Measurements from ENCODE around the gene DLGAP1.

DLGAP1 gene

GRCh38 chr18:3448838-3449511 is 1006.1 kb downstream of the DLGAP1 start (continued):
- TF ChIP-seq, protein P1, sequence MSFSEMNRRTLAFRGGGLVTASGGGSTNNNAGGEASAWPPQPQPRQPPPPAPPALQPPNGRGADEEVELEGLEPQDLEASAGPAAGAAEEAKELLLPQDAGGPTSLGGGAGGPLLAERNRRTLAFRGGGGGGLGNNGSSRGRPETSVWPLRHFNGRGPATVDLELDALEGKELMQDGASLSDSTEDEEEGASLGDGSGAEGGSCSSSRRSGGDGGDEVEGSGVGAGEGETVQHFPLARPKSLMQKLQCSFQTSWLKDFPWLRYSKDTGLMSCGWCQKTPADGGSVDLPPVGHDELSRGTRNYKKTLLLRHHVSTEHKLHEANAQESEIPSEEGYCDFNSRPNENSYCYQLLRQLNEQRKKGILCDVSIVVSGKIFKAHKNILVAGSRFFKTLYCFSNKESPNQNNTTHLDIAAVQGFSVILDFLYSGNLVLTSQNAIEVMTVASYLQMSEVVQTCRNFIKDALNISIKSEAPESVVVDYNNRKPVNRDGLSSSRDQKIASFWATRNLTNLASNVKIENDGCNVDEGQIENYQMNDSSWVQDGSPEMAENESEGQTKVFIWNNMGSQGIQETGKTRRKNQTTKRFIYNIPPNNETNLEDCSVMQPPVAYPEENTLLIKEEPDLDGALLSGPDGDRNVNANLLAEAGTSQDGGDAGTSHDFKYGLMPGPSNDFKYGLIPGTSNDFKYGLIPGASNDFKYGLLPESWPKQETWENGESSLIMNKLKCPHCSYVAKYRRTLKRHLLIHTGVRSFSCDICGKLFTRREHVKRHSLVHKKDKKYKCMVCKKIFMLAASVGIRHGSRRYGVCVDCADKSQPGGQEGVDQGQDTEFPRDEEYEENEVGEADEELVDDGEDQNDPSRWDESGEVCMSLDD (tag by site-specific recombination; IDR thresholded peaks at IDR 0.05): peak; percentile 74
- TF ChIP-seq ZSCAN16 (tag by site-specific recombination; IDR thresholded peaks at IDR 0.05) (no peak), ZNF670 (tag by site-specific recombination; IDR thresholded peaks at IDR 0.05; ENCODE audit: low read depth) (no peak), SCRT2 (tag by site-specific recombination; IDR thresholded peaks at IDR 0.05) (no peak), ZNF692 (tag by site-specific recombination; IDR thresholded peaks at IDR 0.05) (peak; percentile 58), TRIM28 (IDR thresholded peaks at IDR 0.05; ENCODE audit: borderline replicate concordance, low read length) (no peak), ZNF112 (tag by site-specific recombination; IDR thresholded peaks at IDR 0.05) (no peak), ZNF398 (tag by site-specific recombination; IDR thresholded peaks at IDR 0.05) (peak; percentile 25; the same call in 1 of the 2 replicates), ZNF423 (tag by site-specific recombination; IDR thresholded peaks at IDR 0.05) (no peak), KLF16 (tag by site-specific recombination; IDR thresholded peaks at IDR 0.05) (no peak), YY1 (tag by site-specific recombination; IDR thresholded peaks at IDR 0.05) (no peak), ZNF248 (tag by site-specific recombination; IDR thresholded peaks at IDR 0.05) (no peak), ZNF202 (tag by site-specific recombination; IDR thresholded peaks at IDR 0.05; ENCODE audit: borderline replicate concordance) (no peak), ZIC2 (tag by site-specific recombination; IDR thresholded peaks at IDR 0.05) (no peak), ZNF843 (tag by site-specific recombination; IDR thresholded peaks at IDR 0.05) (no peak), ZNF768 (tag by site-specific recombination; IDR thresholded peaks at IDR 0.05) (no peak), KLF9 (tag by site-specific recombination; IDR thresholded peaks at IDR 0.05; ENCODE audit: low read depth) (no peak), ZNF629 (tag by site-specific recombination; IDR thresholded peaks at IDR 0.05) (no peak), KLF7 (tag by site-specific recombination; IDR thresholded peaks at IDR 0.05; ENCODE audit: borderline replicate concordance) (no peak), ZNF677 (tag by site-specific recombination; IDR thresholded peaks at IDR 0.05) (no peak), OSR2 (tag by site-specific recombination; IDR thresholded peaks at IDR 0.05) (no peak), ZNF23 (tag by site-specific recombination; IDR thresholded peaks at IDR 0.05; ENCODE audit: borderline replicate concordance) (no peak), ZNF626 (tag by site-specific recombination; IDR thresholded peaks at IDR 0.05) (no peak), SP2 (tag by site-specific recombination; IDR thresholded peaks at IDR 0.05) (peak; percentile 44), ZNF24 (tag by site-specific recombination; IDR thresholded peaks at IDR 0.05) (no peak), RBAK (tag by site-specific recombination; IDR thresholded peaks at IDR 0.05) (no peak), ZNF350 (tag by site-specific recombination; IDR thresholded peaks at IDR 0.05) (no peak), ZNF837 (tag by site-specific recombination; IDR thresholded peaks at IDR 0.05) (no peak), ZNF426 (tag by site-specific recombination; IDR thresholded peaks at IDR 0.05) (no peak), ZNF366 (tag by site-specific recombination; conservative IDR thresholded peaks at IDR 0.05) (no peak), ZNF747 (tag by site-specific recombination; IDR thresholded peaks at IDR 0.05) (no peak), ZSCAN30 (tag by site-specific recombination; IDR thresholded peaks at IDR 0.05) (peak; percentile 61)
- TF ChIP-seq, protein P2, sequence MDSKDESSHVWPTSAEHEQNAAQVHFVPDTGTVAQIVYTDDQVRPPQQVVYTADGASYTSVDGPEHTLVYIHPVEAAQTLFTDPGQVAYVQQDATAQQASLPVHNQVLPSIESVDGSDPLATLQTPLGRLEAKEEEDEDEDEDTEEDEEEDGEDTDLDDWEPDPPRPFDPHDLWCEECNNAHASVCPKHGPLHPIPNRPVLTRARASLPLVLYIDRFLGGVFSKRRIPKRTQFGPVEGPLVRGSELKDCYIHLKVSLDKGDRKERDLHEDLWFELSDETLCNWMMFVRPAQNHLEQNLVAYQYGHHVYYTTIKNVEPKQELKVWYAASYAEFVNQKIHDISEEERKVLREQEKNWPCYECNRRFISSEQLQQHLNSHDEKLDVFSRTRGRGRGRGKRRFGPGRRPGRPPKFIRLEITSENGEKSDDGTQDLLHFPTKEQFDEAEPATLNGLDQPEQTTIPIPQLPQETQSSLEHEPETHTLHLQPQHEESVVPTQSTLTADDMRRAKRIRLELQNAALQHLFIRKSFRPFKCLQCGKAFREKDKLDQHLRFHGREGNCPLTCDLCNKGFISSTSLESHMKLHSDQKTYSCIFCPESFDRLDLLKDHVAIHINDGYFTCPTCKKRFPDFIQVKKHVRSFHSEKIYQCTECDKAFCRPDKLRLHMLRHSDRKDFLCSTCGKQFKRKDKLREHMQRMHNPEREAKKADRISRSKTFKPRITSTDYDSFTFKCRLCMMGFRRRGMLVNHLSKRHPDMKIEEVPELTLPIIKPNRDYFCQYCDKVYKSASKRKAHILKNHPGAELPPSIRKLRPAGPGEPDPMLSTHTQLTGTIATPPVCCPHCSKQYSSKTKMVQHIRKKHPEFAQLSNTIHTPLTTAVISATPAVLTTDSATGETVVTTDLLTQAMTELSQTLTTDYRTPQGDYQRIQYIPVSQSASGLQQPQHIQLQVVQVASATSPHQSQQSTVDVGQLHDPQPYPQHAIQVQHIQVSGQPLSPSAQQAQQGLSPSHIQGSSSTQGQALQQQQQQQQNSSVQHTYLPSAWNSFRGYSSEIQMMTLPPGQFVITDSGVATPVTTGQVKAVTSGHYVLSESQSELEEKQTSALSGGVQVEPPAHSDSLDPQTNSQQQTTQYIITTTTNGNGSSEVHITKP (tag by site-specific recombination; IDR thresholded peaks at IDR 0.05): peak; percentile 98
